HepG2 (cell line): ENCODE results near the gene ARIH1. TPM values are rescaled to one million over a fixed set of nuclear protein-coding genes. Genes with fewer than 3 reads are reported as not detected.

Experiments
- ATAC-seq: fragments of 200-7000 bp; cut with Tn5 transposase; 3 replicates; pipeline ENCODE4 v1.9.1; 2020; ENCODE audit warnings: mild to moderate bottlenecking, moderate library complexity
- BruUV-seq: library from RNA; stranded (reverse); fragments of 400-500 nt; replicated peaks from 2 replicates; lab custom pipeline; 2021; lab: Mats Ljungman, UMichigan
- CTCF ChIA-PET: fragments of 300-600 bp; formaldehyde crosslinking; extraction: SDS; loops from one replicate; lab custom pipeline; 2021; ENCODE audit warnings: low total read pairs, inconsistent platforms, low intra/inter-chr PET ratio; lab: Yijun Ruan, JAX
- POLR2A ChIA-PET: fragments of 350-600 bp; sonication (Branson Sonifier 250); formaldehyde crosslinking; loops from one replicate; lab custom pipeline; 2020; ENCODE audit warnings: antibody characterized with exemption, inconsistent platforms; lab: Yijun Ruan, JAX
- DNase-seq: peaks from one replicate; pipeline ENCODE4 v3.0.0-alpha.2; 2015; ENCODE audit warnings: low spot score
- FAIRE-seq: peaks from 3 replicates; lab custom pipeline; 2011; peaks lifted over from hg19 to GRCh38; lab: Jason Lieb, UNC
- H2AFZ ChIP-seq: one replicate; pipeline ENCODE4 v1.6.1; 2011; ENCODE audit warnings: low read length, inconsistent platforms
- H3K27ac ChIP-seq: fragments of 300-600 bp; 3 replicates; pipeline ENCODE4 v1.8.0; 2011; ENCODE audit warnings: mixed run types, mild to moderate bottlenecking, mixed read lengths, low read length, inconsistent platforms; ENCODE audit not compliant: insufficient read depth; ENCODE audit errors: extremely low read length
- H3K27me3 ChIP-seq, 2 experiments: fragments of 200-600 bp in 1 of 2; 2 replicates in 1 of 2; 3 replicates in 1 of 2; pipeline versions ENCODE4 v1.6.0 to v1.8.0; 2011; ENCODE audit warnings: low read length in 2 of 2, mild to moderate bottlenecking in 2 of 2, moderate library complexity in 2 of 2, inconsistent platforms in 1 of 2; ENCODE audit not compliant: insufficient read depth in 2 of 2, control insufficient read depth in 1 of 2
- H3K36me3 ChIP-seq, 2 experiments: fragments of 200-600 bp in 1 of 2; replicated peaks in 1 of 2; 2 replicates in 1 of 2; 3 replicates in 1 of 2; pipeline versions ENCODE4 v1.5.1 to v1.8.0; 2011; ENCODE audit warnings: low read length in 2 of 2, inconsistent platforms in 1 of 2; ENCODE audit not compliant: insufficient read depth in 2 of 2, control insufficient read depth in 1 of 2
- H3K4me1 ChIP-seq: 2 replicates; pipeline ENCODE4 v1.5.1; 2012; ENCODE audit warnings: low read length, inconsistent platforms; ENCODE audit not compliant: insufficient read depth
- H3K4me2 ChIP-seq: 2 replicates; pipeline ENCODE4 v1.6.0; 2011; ENCODE audit warnings: low read depth, low read length, inconsistent platforms
- H3K4me3 ChIP-seq, 3 experiments: fragments of 200-600 bp in 1 of 3; sonication (generic), shearing (Covaris generic) in 1 of 3; replicated peaks in 1 of 3; 2 replicates each; pipeline ENCODE4 v1.5.1; 2011 to 2016; ENCODE audit warnings: low read length in 3 of 3, inconsistent platforms in 2 of 3, low read depth in 2 of 3, mild to moderate bottlenecking in 2 of 3, control low read depth in 1 of 3, mixed read lengths in 1 of 3; ENCODE audit not compliant: insufficient read depth in 1 of 3
- H3K79me2 ChIP-seq: one replicate; pipeline ENCODE4 v1.6.1; 2011; ENCODE audit warnings: low read length, inconsistent platforms; ENCODE audit not compliant: insufficient read depth
- H3K9ac ChIP-seq: 2 replicates; pipeline ENCODE4 v1.6.0; 2011; ENCODE audit warnings: mild to moderate bottlenecking, low read depth, low read length, inconsistent platforms; ENCODE audit not compliant: insufficient read depth
- H3K9me3 ChIP-seq: 2 replicates; pipeline ENCODE4 v1.5.1; 2012; ENCODE audit warnings: mild to moderate bottlenecking, low read length
- H4K20me1 ChIP-seq: 2 replicates; pipeline ENCODE4 v1.6.0; 2011; ENCODE audit warnings: inconsistent platforms, mild to moderate bottlenecking, low read length, moderate library complexity; ENCODE audit not compliant: insufficient read depth
- CTCF ChIP-seq: sonication (generic); formaldehyde crosslinking; IDR thresholded peaks from 2 replicates; pipeline ENCODE4 v1.5.0; 2020; ENCODE audit warnings: mild to moderate bottlenecking, missing genetic modification reagents, moderate library complexity
- DRAP1 ChIP-seq: IDR thresholded peaks from 2 replicates; pipeline ENCODE4 v1.6.1; 2016; ENCODE audit warnings: missing genetic modification reagents, missing compliant biosample characterization
- GLMP ChIP-seq: sonication (generic); formaldehyde crosslinking; IDR thresholded peaks from 2 replicates; pipeline ENCODE4 v1.9.0; 2021; ENCODE audit warnings: missing genetic modification reagents, mild to moderate bottlenecking, borderline replicate concordance
- HNF1B ChIP-seq: sonication (generic); formaldehyde crosslinking; IDR thresholded peaks from 2 replicates; pipeline ENCODE4 v1.5.1; 2020; ENCODE audit warnings: mild to moderate bottlenecking, moderate library complexity, missing genetic modification reagents
- MZF1 ChIP-seq: sonication (generic); formaldehyde crosslinking; IDR thresholded peaks from 2 replicates; pipeline ENCODE4 v1.8.1; 2023; ENCODE audit warnings: mild to moderate bottlenecking, missing genetic modification reagents, borderline replicate concordance
- NR0B2 ChIP-seq: sonication (generic); formaldehyde crosslinking; IDR thresholded peaks from 2 replicates; pipeline ENCODE4 v1.4.0; 2020; ENCODE audit warnings: mild to moderate bottlenecking, missing genetic modification reagents
- NRL ChIP-seq: sonication (generic); formaldehyde crosslinking; IDR thresholded peaks from 2 replicates; pipeline ENCODE4 v1.5.0; 2020; ENCODE audit warnings: missing genetic modification reagents, mild to moderate bottlenecking, moderate library complexity, borderline replicate concordance
- SMAD9 ChIP-seq: sonication (generic); formaldehyde crosslinking; IDR thresholded peaks from 2 replicates; pipeline ENCODE4 v1.5.1; 2020; ENCODE audit warnings: mild to moderate bottlenecking, missing genetic modification reagents
- STAG1 ChIP-seq: sonication (generic); formaldehyde crosslinking; IDR thresholded peaks from 2 replicates; pipeline ENCODE4 v1.4.0; 2020; ENCODE audit warnings: missing genetic modification reagents
- TBL1XR1 ChIP-seq: fragments of 150-350 bp; IDR thresholded peaks from 2 replicates; pipeline ENCODE4 v1.6.1; 2014; ENCODE audit warnings: borderline replicate concordance, low read length; ENCODE audit not compliant: partially characterized antibody
- ZNF746 ChIP-seq: sonication (generic); formaldehyde crosslinking; IDR thresholded peaks from 2 replicates; pipeline ENCODE4 v1.8.0; 2022; ENCODE audit warnings: mild to moderate bottlenecking, missing genetic modification reagents
- ZNF775 ChIP-seq: sonication (generic); formaldehyde crosslinking; IDR thresholded peaks from 2 replicates; pipeline ENCODE4 v1.4.0; 2020; ENCODE audit warnings: missing genetic modification reagents, mild to moderate bottlenecking, moderate library complexity, borderline replicate concordance
- WGBS: methylation state at CpG from one replicate; pipeline ENCODE4 v1.1.6; 2017; ENCODE audit warnings: low lambda C conversion rate; 5-methylcytosine and 5-hydroxymethylcytosine counted together
- in situ Hi-C: cut with HindIII; loops from 2 replicates; pipeline ENCODE4 v1.10.0; 2017; ENCODE audit warnings: low pct_unique_long_range_greater_than_20kb; ENCODE audit not compliant: extremely low pct_ligation_motif_present
- intact Hi-C: fragments of 100-400 bp; cut with micrococcal nuclease; formaldehyde crosslinking; loops from one replicate; pipeline ENCODE4 v1.10.0; 2022; ENCODE audit not compliant: unreplicated experiment
- polyA plus RNA-seq, 8 experiments: library from polyadenylated mRNA; depleted of rRNA in 3 of 8; stranded (reverse) in 7 of 8; unstranded in 1 of 8; fragments of >200 nt; fragmentation: Illumina TruSeq in 4 of 8; extraction: Trizol in 4 of 8; gene quantifications; 2 replicates each; pipeline versions ENCODE4 v1.2.1 to v1.2.3, GENCODE V29; 2011 to 2016; ENCODE audit warnings: low read depth in 4 of 8, missing spikeins in 1 of 8, mixed read lengths in 1 of 8; ENCODE audit not compliant: insufficient read depth in 1 of 8
- total RNA-seq, 5 experiments: library from RNA; depleted of rRNA; stranded (reverse); fragments of >200 nt; fragmentation: Illumina TruSeq; extraction: Trizol; gene quantifications; 2 replicates each; pipeline ENCODE4 v1.2.3, GENCODE V29; 2016; ENCODE audit warnings: low read depth in 1 of 5

ARIH1 gene
- total and polyA plus RNA-seq, 2 of the 13 experiments (the other 11 are each of a cell fraction or from before 2014, with no cell fraction given), result 38.8 to 59.8 TPM

DNA sequence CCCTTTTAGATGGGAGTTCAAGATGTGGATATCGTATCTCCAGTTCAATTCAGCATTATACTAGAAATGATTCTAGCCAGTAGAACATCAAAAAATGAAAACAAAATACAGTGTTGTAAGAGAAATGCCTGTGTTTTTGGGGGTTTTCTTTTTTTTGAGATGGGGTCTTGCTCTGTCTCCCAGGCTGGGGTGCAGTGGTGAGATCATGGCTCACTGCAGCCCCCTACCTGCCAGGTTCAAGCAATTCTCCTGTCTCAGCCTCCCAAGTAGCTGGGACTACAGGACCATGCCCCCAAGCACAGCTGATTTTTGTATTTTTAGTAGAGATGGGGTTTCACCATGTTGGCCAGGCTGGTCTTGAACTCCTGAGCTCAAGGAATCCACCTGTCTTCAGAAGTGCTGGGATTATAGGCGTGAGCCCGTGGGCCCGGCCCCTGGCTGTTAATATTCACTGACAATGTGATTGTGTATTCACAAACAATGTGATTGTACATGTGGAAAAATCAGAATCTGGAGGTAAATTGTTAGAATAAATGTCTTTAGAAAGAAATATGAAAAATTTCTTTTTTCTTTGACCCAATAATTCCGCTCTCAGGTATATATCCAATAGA is 59.0 kb downstream of the ARIH1 start:
- ATAC-seq (peak; percentile 74), FAIRE-seq (no peak), DNase-seq (peak; percentile 12)
- BruUV-seq, result no TSS peak
- H4K20me1 ChIP-seq, result no peaks in the 10 kb centered on the region
- in situ Hi-C loops, result no loop called here
- no peaks in the 10 kb centered on the region for H3K9me3 ChIP-seq
- ChIA-PET POLR2A (no interaction called here), CTCF (interaction anchor here (1.5 kb wide), 1 partner anchor 220 kb away, joined by 3 read pairs; no protein-coding TSS in a partner anchor)
- H3K79me2 ChIP-seq, result peaks cover 15% of the 10 kb centered on the region
- no peak overlapping the region for H3K27ac ChIP-seq
- H3K27me3 ChIP-seq, result no peaks in the 10 kb centered on the region
- no peak overlapping the region for H3K9ac ChIP-seq
- 95% methylated on average over 5 of the region's 5 CpGs for WGBS
- H3K4me2 ChIP-seq, result no peak overlapping the region
- intact Hi-C loops, result loop anchor here (1.0 to 10.0 kb wide), 2 partner anchors 151 to 188 kb away; no protein-coding TSS in a partner anchor
- TF ChIP-seq CTCF (peak; percentile 67), NRL (no peak), MZF1 (CRISPR knock-in tag) (no peak), STAG1 (peak; percentile 68)
- peaks cover 1 to 10% of the 10 kb centered on the region in 2 experiments; a peak in 2 of 5 replicates for H3K36me3 ChIP-seq
- H2AFZ ChIP-seq, result no peak overlapping the region
- no peak overlapping the region for H3K4me3 ChIP-seq
- no peaks in the 10 kb centered on the region for H3K4me1 ChIP-seq

DNA sequence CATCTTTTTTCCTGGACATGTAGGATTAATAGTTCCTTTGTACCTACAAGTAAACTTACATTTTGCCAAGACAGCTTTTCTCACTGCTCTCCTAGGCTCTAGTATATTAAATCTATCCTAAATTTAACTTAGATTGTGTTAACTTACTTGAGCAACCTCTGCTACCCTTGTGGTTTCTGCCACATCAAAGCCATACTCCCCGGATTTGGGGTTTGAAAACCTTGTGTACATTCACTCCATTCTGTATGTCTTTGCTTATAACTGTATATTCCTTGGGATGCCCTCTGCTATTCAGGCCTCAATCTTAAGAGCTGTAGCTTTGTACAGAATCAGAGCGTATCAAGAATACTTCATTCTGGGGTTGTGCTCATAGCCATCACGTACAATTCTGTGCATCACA is 60.4 kb downstream of the ARIH1 start:
- Histone ChIP-seq H3K9ac (no peak overlapping the region), H3K36me3 (peaks cover 0 to 5% of the 10 kb centered on the region in 2 experiments; a peak in 1 of 5 replicates), H3K9me3 (no peaks in the 10 kb centered on the region), H3K4me3 (no peak overlapping the region), H3K4me1 (no peaks in the 10 kb centered on the region), H3K4me2 (no peak overlapping the region), H4K20me1 (no peaks in the 10 kb centered on the region), H3K79me2 (peaks cover 19% of the 10 kb centered on the region), H3K27ac (no peak overlapping the region), H2AFZ (no peak overlapping the region), H3K27me3 (no peaks in the 10 kb centered on the region)
- WGBS, result 91% methylated on average over 3 of the region's 3 CpGs
- ChIA-PET POLR2A (no interaction called here), CTCF (no interaction called here)
- no TSS peak for BruUV-seq
- no peak for FAIRE-seq
- in situ Hi-C loops (no loop called here), intact Hi-C loops (loop anchor here (10.0 kb wide), 1 partner anchor 190 kb away; no protein-coding TSS in a partner anchor)
- no peak for DNase-seq
- ATAC-seq, result no peak
- no peak for TF ChIP-seq ZNF775 (CRISPR knock-in tag)
- TF ChIP-seq ZNF746 (CRISPR knock-in tag), result no peak
- TF ChIP-seq NR0B2 (CRISPR knock-in tag), result no peak
- TF ChIP-seq HNF1B (CRISPR knock-in tag), result no peak
- TF ChIP-seq GLMP (CRISPR knock-in tag), result no peak
- TF ChIP-seq DRAP1 (CRISPR knock-in tag), result no peak
- no peak for TF ChIP-seq TBL1XR1
- TF ChIP-seq SMAD9 (CRISPR knock-in tag), result no peak
